OCI-LY7 (cell line): ENCODE data around the gene REC114. TPM values are rescaled to one million over a fixed set of nuclear protein-coding genes. Genes with fewer than 3 reads are reported as not detected.
"Not testable (repeated sequence)": the region's sequence is repeated elsewhere in the genome, so short reads cannot be mapped to it uniquely, and the experiment has no call there.

Source experiments
- BruUV-seq: library from RNA; stranded (reverse); fragments of 400-500 nt; replicated peaks from 2 replicates; lab custom pipeline; 2021; lab: Mats Ljungman, UMichigan
- CTCF ChIA-PET: fragments of 300-600 bp; sonication (Branson Sonifier 250); formaldehyde crosslinking; loops from one replicate; lab custom pipeline; 2022; ENCODE audit warnings: antibody characterized with exemption; ENCODE audit not compliant: unreplicated experiment; lab: Charles Lee
- POLR2A ChIA-PET: fragments of 300-600 bp; sonication (Branson Sonifier 250); formaldehyde crosslinking; loops from one replicate; lab custom pipeline; 2022; ENCODE audit warnings: antibody characterized with exemption; lab: Charles Lee
- DNase-seq: peaks from one replicate; pipeline ENCODE4 v3.0.0-alpha.2; 2015; ENCODE audit warnings: low spot score
- H2AFZ ChIP-seq: fragments of 200-600 bp; sonication (generic), shearing (Covaris generic); 2 replicates; pipeline ENCODE4 v1.6.1; 2014; ENCODE audit warnings: mild to moderate bottlenecking, antibody characterized with exemption, low read length, moderate library complexity
- H3K27ac ChIP-seq: fragments of 200-600 bp; sonication (generic); 2 replicates; pipeline ENCODE4 v1.5.1; 2014; ENCODE audit warnings: mixed run types, low read depth, mild to moderate bottlenecking, moderate library complexity, low read length, inconsistent platforms; ENCODE audit not compliant: poor library complexity, severe bottlenecking
- H3K36me3 ChIP-seq: fragments of 200-600 bp; sonication (generic); 2 replicates; pipeline ENCODE4 v1.6.1; 2014; ENCODE audit warnings: mild to moderate bottlenecking, antibody characterized with exemption, low read length, moderate library complexity, mixed read lengths; ENCODE audit not compliant: insufficient read depth
- H3K4me1 ChIP-seq: fragments of 200-600 bp; sonication (generic); 2 replicates; pipeline ENCODE4 v1.5.1; 2014; ENCODE audit warnings: mild to moderate bottlenecking, low read length; ENCODE audit not compliant: insufficient read depth, poor library complexity, severe bottlenecking
- H3K4me2 ChIP-seq: fragments of 200-600 bp; sonication (generic); 2 replicates; pipeline ENCODE4 v1.6.1; 2014; ENCODE audit warnings: mild to moderate bottlenecking, low read length
- H3K4me3 ChIP-seq: fragments of 200-600 bp; sonication (generic); 2 replicates; pipeline ENCODE4 v1.5.1; 2014; ENCODE audit warnings: mild to moderate bottlenecking, low read depth, low read length; ENCODE audit not compliant: poor library complexity, severe bottlenecking
- H3K79me2 ChIP-seq: fragments of 200-600 bp; sonication (generic); 2 replicates; pipeline ENCODE4 v1.6.1; 2016; ENCODE audit warnings: low read depth, mild to moderate bottlenecking, low read length, moderate library complexity, mixed read lengths; ENCODE audit not compliant: insufficient read depth
- H3K9me2 ChIP-seq: fragments of 200-600 bp; sonication (generic); 2 replicates; pipeline ENCODE4 v1.6.1; 2016; ENCODE audit warnings: mild to moderate bottlenecking, low read length, mixed read lengths; ENCODE audit not compliant: insufficient read depth
- H3K9me3 ChIP-seq: fragments of 200-600 bp; sonication (generic); 2 replicates; pipeline ENCODE4 v1.6.1; 2014; ENCODE audit warnings: mild to moderate bottlenecking, mixed run types, low read length, mixed read lengths
- H4K20me1 ChIP-seq: fragments of 200-600 bp; sonication (generic); 2 replicates; pipeline ENCODE4 v1.6.1; 2014; ENCODE audit warnings: mild to moderate bottlenecking, antibody characterized with exemption, low read length, moderate library complexity, mixed read lengths; ENCODE audit not compliant: insufficient read depth
- CTCF ChIP-seq: fragments of 200-600 bp; sonication (generic); conservative IDR thresholded peaks from 2 replicates; pipeline ENCODE4 v1.5.1; 2014; ENCODE audit warnings: mild to moderate bottlenecking, antibody characterized with exemption, low read length, moderate library complexity, mixed read lengths
- EZH2phosphoT487 ChIP-seq: fragments of 200-600 bp; sonication (generic); IDR thresholded peaks from 2 replicates; pipeline ENCODE4 v1.6.1; 2018; ENCODE audit warnings: low read depth, borderline replicate concordance, mild to moderate bottlenecking, mixed run types, antibody characterized with exemption, low read length, moderate library complexity, mixed read lengths
- intact Hi-C: fragments of 100-400 bp; cut with micrococcal nuclease; formaldehyde crosslinking; loops from one replicate; pipeline ENCODE4 v1.10.0; 2022; ENCODE audit not compliant: unreplicated experiment
- total RNA-seq, 2 experiments: library from RNA; depleted of rRNA in 1 of 2; stranded (reverse); fragments of >200 nt in 1 of 2; shearing (Covaris generic) in 1 of 2; gene quantifications; 2 replicates each; pipeline ENCODE4 v1.2.3, GENCODE V29; 2014 to 2022

REC114 gene
- total RNA-seq, 2 experiments from 2014 or later: not detected

DNA sequence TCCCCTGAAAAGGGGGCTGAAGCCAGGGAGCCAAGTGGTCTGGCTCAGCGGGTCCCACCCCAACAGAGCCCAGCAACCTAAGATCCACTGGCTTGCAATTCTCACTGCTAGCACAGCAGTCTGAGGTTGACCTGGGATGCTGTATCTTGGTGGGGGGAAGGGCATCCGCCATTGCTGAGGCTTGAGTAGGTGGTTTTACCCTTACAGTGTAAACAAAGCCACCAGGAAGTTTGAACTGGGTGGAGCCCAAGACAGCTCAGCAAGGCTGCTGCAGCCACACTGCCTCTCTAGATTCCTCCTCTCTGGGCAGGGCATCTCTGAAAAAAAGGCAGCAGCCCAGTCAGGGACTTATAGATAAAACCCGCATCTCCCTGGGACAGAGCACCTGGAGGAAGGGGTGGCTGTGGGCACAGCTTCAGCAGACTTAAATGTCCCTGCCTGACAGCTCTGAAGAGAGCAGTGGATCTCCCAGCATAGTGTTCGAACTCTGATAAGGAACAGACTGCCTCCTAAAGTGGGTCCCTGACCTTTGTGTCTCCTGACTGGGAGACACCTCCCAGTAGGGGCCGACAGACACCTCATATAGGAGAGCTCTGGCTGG, 5.3 kb downstream of the REC114 start:
- H3K9me3 ChIP-seq, DNase-seq, H3K79me2 ChIP-seq, H3K4me1 ChIP-seq, H4K20me1 ChIP-seq, H3K4me2 ChIP-seq, H3K27ac ChIP-seq, H3K4me3 ChIP-seq, CTCF ChIA-PET, H3K36me3 ChIP-seq, POLR2A ChIA-PET, H3K9me2 ChIP-seq, intact Hi-C loops, H2AFZ ChIP-seq, BruUV-seq: not testable (repeated sequence)

GRCh38 chr15:73449980-73450379, 7.0 kb downstream of the REC114 start:
- H3K79me2 ChIP-seq, CTCF ChIA-PET, H3K4me2 ChIP-seq, POLR2A ChIA-PET, H3K4me3 ChIP-seq, H3K9me2 ChIP-seq, intact Hi-C loops, H3K9me3 ChIP-seq, H2AFZ ChIP-seq, H3K4me1 ChIP-seq, H3K36me3 ChIP-seq, BruUV-seq, H4K20me1 ChIP-seq, H3K27ac ChIP-seq, DNase-seq: not testable (repeated sequence)

DNA sequence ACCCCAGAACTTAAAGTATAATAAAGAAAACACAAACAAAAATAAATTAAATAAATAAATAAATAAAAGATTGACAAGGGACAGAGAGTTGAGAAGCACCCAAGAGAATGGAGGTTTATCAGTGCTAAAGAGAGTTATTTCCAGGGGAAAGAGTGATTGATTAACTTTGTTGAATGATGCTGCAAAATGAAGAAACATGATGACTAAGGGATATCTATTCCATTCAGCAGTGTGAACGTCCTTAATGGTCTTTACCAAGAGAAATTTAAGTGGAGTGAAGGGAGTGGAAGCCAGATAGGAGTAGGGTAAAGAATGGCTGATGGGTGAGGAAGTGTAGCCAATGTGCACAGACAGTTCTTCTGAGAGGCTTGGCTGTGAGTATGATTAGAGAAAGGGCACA, 11.1 kb downstream of the REC114 start:
- CTCF ChIA-PET: no interaction called here
- Histone ChIP-seq H3K4me2 (no peak overlapping the region), H3K36me3 (no peaks in the 10 kb centered on the region), H3K4me3 (no peak overlapping the region), H3K9me3 (no peaks in the 10 kb centered on the region), H2AFZ (no peak overlapping the region), H3K27ac (no peak overlapping the region), H4K20me1 (no peaks in the 10 kb centered on the region), H3K79me2 (no peaks in the 10 kb centered on the region), H3K4me1 (no peaks in the 10 kb centered on the region), H3K9me2 (no peaks in the 10 kb centered on the region)
- no peak for DNase-seq
- intact Hi-C loops: no loop called here
- TF ChIP-seq EZH2phosphoT487 (no peak), CTCF (no peak)
- POLR2A ChIA-PET: no interaction called here
- BruUV-seq: no TSS peak

- DNase-seq: no peak
- Histone ChIP-seq H3K36me3 (no peaks in the 10 kb centered on the region), H3K4me2 (no peak overlapping the region), H3K4me3 (no peak overlapping the region), H2AFZ (no peak overlapping the region), H3K9me3 (no peaks in the 10 kb centered on the region), H3K9me2 (no peaks in the 10 kb centered on the region), H3K27ac (no peak overlapping the region), H3K79me2 (no peaks in the 10 kb centered on the region), H3K4me1 (no peaks in the 10 kb centered on the region), H4K20me1 (no peaks in the 10 kb centered on the region)
- no TSS peak for BruUV-seq
- intact Hi-C loops: no loop called here
- no peak for TF ChIP-seq CTCF
- POLR2A ChIA-PET: no interaction called here
- CTCF ChIA-PET: no interaction called here
Measured at GRCh38 chr15:73455876-73456275, 12.9 kb downstream of the REC114 start.
